MM.1S (cell line): ENCODE results near the gene AXL.
"Not testable (repeated sequence)": the region's sequence is repeated elsewhere in the genome, so short reads cannot be mapped to it uniquely, and the experiment has no call there.

ENCODE experiments used
- EZH2 ChIP-seq: fragments of 300-600 bp; sonication (generic); optimal IDR thresholded peaks from 2 replicates; pipeline ENCODE3; 2017; ENCODE audit warnings: low read depth, mild to moderate bottlenecking, antibody characterized with exemption, low read length, mixed read lengths
- TF ChIP-seq, protein P1 (sequence below): fragments of 300-600 bp; sonication (generic); IDR thresholded peaks from 2 replicates; pipeline ENCODE4 v1.5.1; 2016; ENCODE audit warnings: antibody characterized with exemption, low read length, mixed read lengths

- TF ChIP-seq, protein P1, sequence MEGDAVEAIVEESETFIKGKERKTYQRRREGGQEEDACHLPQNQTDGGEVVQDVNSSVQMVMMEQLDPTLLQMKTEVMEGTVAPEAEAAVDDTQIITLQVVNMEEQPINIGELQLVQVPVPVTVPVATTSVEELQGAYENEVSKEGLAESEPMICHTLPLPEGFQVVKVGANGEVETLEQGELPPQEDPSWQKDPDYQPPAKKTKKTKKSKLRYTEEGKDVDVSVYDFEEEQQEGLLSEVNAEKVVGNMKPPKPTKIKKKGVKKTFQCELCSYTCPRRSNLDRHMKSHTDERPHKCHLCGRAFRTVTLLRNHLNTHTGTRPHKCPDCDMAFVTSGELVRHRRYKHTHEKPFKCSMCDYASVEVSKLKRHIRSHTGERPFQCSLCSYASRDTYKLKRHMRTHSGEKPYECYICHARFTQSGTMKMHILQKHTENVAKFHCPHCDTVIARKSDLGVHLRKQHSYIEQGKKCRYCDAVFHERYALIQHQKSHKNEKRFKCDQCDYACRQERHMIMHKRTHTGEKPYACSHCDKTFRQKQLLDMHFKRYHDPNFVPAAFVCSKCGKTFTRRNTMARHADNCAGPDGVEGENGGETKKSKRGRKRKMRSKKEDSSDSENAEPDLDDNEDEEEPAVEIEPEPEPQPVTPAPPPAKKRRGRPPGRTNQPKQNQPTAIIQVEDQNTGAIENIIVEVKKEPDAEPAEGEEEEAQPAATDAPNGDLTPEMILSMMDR, result not testable (repeated sequence)
- not testable (repeated sequence) for TF ChIP-seq EZH2
Measured at GRCh38 chr19:41289814-41290213, 70.8 kb downstream of the AXL start.
